ENCODE measurements around the gene MRPS25. TPM values are rescaled to one million over a fixed set of nuclear protein-coding genes. Genes with fewer than 3 reads are reported as not detected.
A peak's percentile ranks its signal among the peaks of the same experiment; 100 is the strongest.

Gene MRPS25
- total and polyA plus RNA-seq, 9 of the 15 experiments (the other 6 are each of a cell fraction or from before 2014, with no cell fraction given): 34.3 to 129 (median 78.2) TPM

GRCh38 chr3:15056676-15057404 lies 8.3 kb downstream of the MRPS25 start:
- Histone ChIP-seq H3K27me3 (ENCODE audit: control insufficient read depth in 2 of 2, insufficient read depth in 2 of 2, low read length in 2 of 2) (no peaks in the 10 kb centered on the region), H3K9me3 (replicated peaks; ENCODE audit: control insufficient read depth, insufficient read depth, low read depth, low read length) (no peaks in the 10 kb centered on the region; the same call in 1 of the 2 replicates), H3K4me1 (replicated peaks in 1 of 2; ENCODE audit: control insufficient read depth in 2 of 2, insufficient read depth in 2 of 2, low read length in 2 of 2) (peaks cover 36 to 38% of the 10 kb centered on the region in 2 experiments), H3K9ac (ENCODE audit: insufficient read depth in 1 of 2, low read depth in 2 of 2, low read length in 2 of 2) (peak overlapping the region in 1 of 2 experiments; percentile 46; a peak in 2 of 4 replicates), H3K4me2 (ENCODE audit: insufficient read depth, low read length) (no peak overlapping the region), H4K20me1 (replicated peaks; ENCODE audit: control insufficient read depth, insufficient read depth, low read length) (peaks cover 21% of the 10 kb centered on the region), H3K4me3 (no peak overlapping the region), H3K9me1 (ENCODE audit: control insufficient read depth, insufficient read depth, low read length) (peaks cover 18% of the 10 kb centered on the region), H3K79me2 (ENCODE audit: control insufficient read depth, insufficient read depth, low read length) (peaks cover 88% of the 10 kb centered on the region), H3K27ac (ENCODE audit: extremely low read depth, low read depth, low read length) (no peak overlapping the region), H3K36me3 (ENCODE audit: control insufficient read depth, insufficient read depth, low read length) (peaks cover 83% of the 10 kb centered on the region), H2AFZ (ENCODE audit: low read depth, low read length) (no peak overlapping the region)
- in situ Hi-C loops (cut with MboI): no loop called here
- intact Hi-C loops (cut with micrococcal nuclease): no loop called here
- BruUV-seq (replicated peaks): no TSS peak
- DNase-seq (ENCODE audit: extremely low read depth in 1 of 4, low spot score in 3 of 4) (no peak), FAIRE-seq (no peak), ATAC-seq (no peak)
- TF ChIP-seq RBFOX2 (IDR thresholded peaks at IDR 0.05; ENCODE audit: low read depth, low read length): peak; percentile 44; the same call in 1 of the 2 replicates
- no peak for TF ChIP-seq ZBTB40 (IDR thresholded peaks at IDR 0.05)
- no peak for TF ChIP-seq ZBTB40 (CRISPR knock-in tag; IDR thresholded peaks at IDR 0.05)
- no peak for TF ChIP-seq CREB5 (CRISPR knock-in tag; IDR thresholded peaks at IDR 0.05)
- TF ChIP-seq ESRRB (CRISPR knock-in tag; IDR thresholded peaks at IDR 0.05; ENCODE audit: borderline replicate concordance): no peak
- TF ChIP-seq ZNF512 (tag; IDR thresholded peaks at IDR 0.05): no peak
- no peak for TF ChIP-seq ZNF23 (CRISPR knock-in tag; IDR thresholded peaks at IDR 0.05)
- peak; percentile 51 for TF ChIP-seq POLR2G (IDR thresholded peaks at IDR 0.05; ENCODE audit: low read depth, low read length)
- peak; percentile 2 for TF ChIP-seq ZNF146 (CRISPR knock-in tag; IDR thresholded peaks at IDR 0.05; ENCODE audit: unreplicated experiment)
- no peak for TF ChIP-seq MAFF (IDR thresholded peaks at IDR 0.05; ENCODE audit: low read length)
- POLR2A ChIA-PET: interaction anchor here (0.6 kb wide), 1 partner anchor 56 kb away, joined by 3 read pairs; no protein-coding TSS in a partner anchor
- CTCF ChIA-PET (ENCODE audit: low intra/inter-chr PET ratio): no interaction called here
- WGBS (ENCODE audit: insufficient coverage, low coverage, missing lambda C conversion rate): 92% methylated on average over 19 of the region's 19 CpGs

All from K562 (cell line).